CD8-positive, alpha-beta memory T cell (primary cell): ENCODE data around the gene KCNJ10. TPM values are rescaled to one million over a fixed set of nuclear protein-coding genes. Genes with fewer than 3 reads are reported as not detected.
A peak's percentile ranks its signal among the peaks of the same experiment; 100 is the strongest.

Experiments
- CTCF ChIA-PET: fragments of 350-600 bp; sonication (Branson Sonifier 250); formaldehyde crosslinking; loops from one replicate; lab custom pipeline; 2021; ENCODE audit warnings: antibody characterized with exemption; lab: Charles Lee
- POLR2A ChIA-PET: fragments of 350-600 bp; sonication (Branson Sonifier 250); formaldehyde crosslinking; loops from one replicate; lab custom pipeline; 2021; ENCODE audit warnings: antibody characterized with exemption; lab: Charles Lee
- DNase-seq, 5 donors: peaks; one replicate each; pipeline versions ENCODE4 v3.0.0 to v3.0.0-alpha.2; 2020 to 2022; ENCODE audit warnings: mixed read lengths in 1 of 5
- H3K27ac ChIP-seq: one replicate; pipeline ENCODE4 v1.7.0; 2013; ENCODE audit warnings: low read depth, mild to moderate bottlenecking, low read length, moderate library complexity
- H3K27me3 ChIP-seq: 2 replicates; pipeline ENCODE4 v1.7.0; 2013; ENCODE audit warnings: low read length, mild to moderate bottlenecking; ENCODE audit not compliant: insufficient read depth, poor library complexity, severe bottlenecking
- H3K36me3 ChIP-seq: 2 replicates; pipeline ENCODE4 v1.7.0; 2013; ENCODE audit warnings: mild to moderate bottlenecking, low read length, moderate library complexity; ENCODE audit not compliant: insufficient read depth
- H3K4me1 ChIP-seq: 2 replicates; pipeline ENCODE4 v1.7.0; 2013; ENCODE audit warnings: mild to moderate bottlenecking, low read length, moderate library complexity; ENCODE audit not compliant: insufficient read depth
- H3K4me3 ChIP-seq: 2 replicates; pipeline ENCODE4 v1.7.0; 2013; ENCODE audit warnings: mild to moderate bottlenecking, low read length
- H3K9me3 ChIP-seq: 2 replicates; pipeline ENCODE4 v1.7.0; 2013; ENCODE audit warnings: mild to moderate bottlenecking, low read length
- H3K27ac Mint-ChIP-seq, 8 donors: one replicate each; pipeline ENCODE4 v1.8.0; 2020 to 2021; ENCODE audit warnings: mixed read lengths in 8 of 8, mild to moderate bottlenecking in 6 of 8, inconsistent platforms in 3 of 8, moderate library complexity in 3 of 8
- H3K27me3 Mint-ChIP-seq, 2 donors: one replicate each; pipeline ENCODE4 v1.8.0; 2020 to 2021; ENCODE audit warnings: mixed read lengths in 2 of 2, mild to moderate bottlenecking in 1 of 2, moderate library complexity in 1 of 2
- H3K36me3 Mint-ChIP-seq, 3 donors: one replicate each; pipeline ENCODE4 v1.8.0; 2020 to 2021; ENCODE audit warnings: mixed read lengths in 3 of 3, inconsistent platforms in 1 of 3, mild to moderate bottlenecking in 1 of 3
- H3K4me1 Mint-ChIP-seq, 3 donors: one replicate each; pipeline ENCODE4 v1.8.0; 2020 to 2021; ENCODE audit warnings: mixed read lengths in 3 of 3, inconsistent platforms in 1 of 3, mild to moderate bottlenecking in 1 of 3
- H3K4me3 Mint-ChIP-seq, 7 donors: one replicate each; pipeline ENCODE4 v1.8.0; 2020 to 2021; ENCODE audit warnings: mixed read lengths in 7 of 7, mild to moderate bottlenecking in 6 of 7, moderate library complexity in 4 of 7, inconsistent platforms in 2 of 7
- H3K9me3 Mint-ChIP-seq, 5 donors: one replicate each; pipeline ENCODE4 v1.8.0; 2020 to 2022; ENCODE audit warnings: mixed read lengths in 5 of 5, mild to moderate bottlenecking in 3 of 5, moderate library complexity in 2 of 5, inconsistent platforms in 1 of 5
- polyA plus RNA-seq: library from polyadenylated mRNA; unstranded; fragments of 300-500 nt; fragmentation: Illumina TruSeq; gene quantifications from one replicate; pipeline ENCODE4 v1.2.3, GENCODE V29; 2021
- total RNA-seq, 2 experiments: library from RNA; stranded (reverse); gene quantifications; one replicate each; pipeline ENCODE4 v1.2.3, GENCODE V29; 2021

KCNJ10 gene
- total and polyA plus RNA-seq, 3 experiments from 2014 or later = 0.13 TPM; not detected in 2

- DNase-seq = no peak
- Mint-ChIP-seq H3K27me3 (peaks cover 30 to 75% of the 10 kb centered on the region in 2 donors), H3K27ac (no peak overlapping the region), H3K36me3 (peaks cover 0 to 5% (median 0%) of the 10 kb centered on the region in 3 donors), H3K9me3 (no peaks in the 10 kb centered on the region), H3K4me3 (no peak overlapping the region), H3K4me1 (peaks cover 8 to 9% (median 9%) of the 10 kb centered on the region in 3 donors)
- H3K27me3 ChIP-seq = peaks cover 39% of the 10 kb centered on the region
- POLR2A ChIA-PET = no interaction called here
- H3K27ac ChIP-seq = no peak overlapping the region
- no peaks in the 10 kb centered on the region for H3K9me3 ChIP-seq
- peaks cover 9% of the 10 kb centered on the region for H3K4me1 ChIP-seq
- H3K36me3 ChIP-seq = no peaks in the 10 kb centered on the region
- CTCF ChIA-PET = interaction anchor here (4.4 kb wide), 1 partner anchor 11 kb away, joined by 18 read pairs; no protein-coding TSS in a partner anchor
- H3K4me3 ChIP-seq = no peak overlapping the region
Measured at GRCh38 chr1:160074865-160075264, 4.9 kb upstream of the KCNJ10 start.

- Mint-ChIP-seq H3K9me3 (no peaks in the 10 kb centered on the region), H3K4me1 (peaks cover 8 to 13% (median 10%) of the 10 kb centered on the region in 3 donors), H3K36me3 (peaks cover 0 to 5% (median 0%) of the 10 kb centered on the region in 3 donors), H3K27me3 (peaks cover 28 to 72% of the 10 kb centered on the region in 2 donors), H3K4me3 (no peak overlapping the region), H3K27ac (no peak overlapping the region)
- H3K36me3 ChIP-seq = no peaks in the 10 kb centered on the region
- ChIA-PET POLR2A (interaction anchor here (0.7 kb wide), 1 partner anchor 11 kb away, joined by 3 read pairs; no protein-coding TSS in a partner anchor), CTCF (interaction anchor here (1.2 to 4.4 kb wide), 4 partner anchors 12 to 25 kb away, joined by 3 to 18 read pairs (median 4); no protein-coding TSS in a partner anchor)
- no peak overlapping the region for H3K27ac ChIP-seq
- peaks cover 23% of the 10 kb centered on the region for H3K27me3 ChIP-seq
- DNase-seq = no peak
- no peak overlapping the region for H3K4me3 ChIP-seq
- no peaks in the 10 kb centered on the region for H3K9me3 ChIP-seq
- peaks cover 9% of the 10 kb centered on the region for H3K4me1 ChIP-seq
Measured at GRCh38 chr1:160071289-160071688, 1.3 kb upstream of the KCNJ10 start.

GRCh38 chr1:160070243-160071163 is 543 bp upstream of the KCNJ10 start:
- Mint-ChIP-seq H3K4me3 (peak overlapping the region; percentile 83 to 93 (median 90)), H3K9me3 (no peaks in the 10 kb centered on the region), H3K36me3 (peaks cover 0 to 5% (median 0%) of the 10 kb centered on the region in 3 donors), H3K27me3 (peaks cover 26 to 64% of the 10 kb centered on the region in 2 donors), H3K4me1 (peaks cover 8 to 13% (median 10%) of the 10 kb centered on the region in 3 donors), H3K27ac (peak overlapping the region in 6 of 8 donors; percentile 17 to 68 (median 48))
- peaks cover 23% of the 10 kb centered on the region for H3K27me3 ChIP-seq
- H3K4me1 ChIP-seq = peaks cover 9% of the 10 kb centered on the region
- H3K9me3 ChIP-seq = no peaks in the 10 kb centered on the region
- no peak overlapping the region for H3K27ac ChIP-seq
- ChIA-PET POLR2A (interaction anchor here (0.5 to 0.8 kb wide), 4 partner anchors 10 to 61 kb away, joined by 3 to 4 read pairs (median 3); partner anchors contain the start of gene PIGM), CTCF (interaction anchor here (0.8 to 4.4 kb wide), 5 partner anchors 11 to 24 kb away, joined by 3 to 18 read pairs (median 3); partner anchors contain the start of gene KCNJ9)
- no peaks in the 10 kb centered on the region for H3K36me3 ChIP-seq
- H3K4me3 ChIP-seq = peak overlapping the region; percentile 69
- DNase-seq = peak; percentile 60 to 82 (median 65)

GRCh38 chr1:160068225-160068624 is 1.7 kb downstream of the KCNJ10 start:
- Histone ChIP-seq H3K9me3 (no peaks in the 10 kb centered on the region), H3K27me3 (peaks cover 23% of the 10 kb centered on the region), H3K36me3 (no peaks in the 10 kb centered on the region), H3K4me3 (no peak overlapping the region), H3K27ac (no peak overlapping the region), H3K4me1 (peaks cover 9% of the 10 kb centered on the region)
- Mint-ChIP-seq H3K4me3 (peak overlapping the region in 1 of 7 donors; percentile 25), H3K4me1 (peaks cover 8 to 13% (median 10%) of the 10 kb centered on the region in 3 donors), H3K36me3 (peaks cover 0 to 4% (median 0%) of the 10 kb centered on the region in 3 donors), H3K9me3 (no peaks in the 10 kb centered on the region), H3K27me3 (peaks cover 28 to 52% of the 10 kb centered on the region in 2 donors), H3K27ac (no peak overlapping the region)
- no peak for DNase-seq
- CTCF ChIA-PET = interaction anchor here (2.8 to 3.4 kb wide), 2 partner anchors 11 to 18 kb away, joined by 15 to 18 read pairs; no protein-coding TSS in a partner anchor
- POLR2A ChIA-PET = no interaction called here

GRCh38 chr1:160066829-160067745 is 2.9 kb downstream of the KCNJ10 start:
- Mint-ChIP-seq H3K36me3 (no peaks in the 10 kb centered on the region), H3K9me3 (no peaks in the 10 kb centered on the region), H3K4me1 (peaks cover 8 to 13% (median 10%) of the 10 kb centered on the region in 3 donors), H3K4me3 (no peak overlapping the region), H3K27me3 (peaks cover 27 to 50% of the 10 kb centered on the region in 2 donors), H3K27ac (peak overlapping the region in 1 of 8 donors; percentile 79)
- peaks cover 9% of the 10 kb centered on the region for H3K4me1 ChIP-seq
- H3K4me3 ChIP-seq = no peak overlapping the region
- no peak for DNase-seq
- ChIA-PET POLR2A (no interaction called here), CTCF (interaction anchor here (1.0 to 3.4 kb wide), 3 partner anchors 12 to 21 kb away, joined by 3 to 18 read pairs (median 15); no protein-coding TSS in a partner anchor)
- H3K27me3 ChIP-seq = peaks cover 22% of the 10 kb centered on the region
- H3K36me3 ChIP-seq = no peaks in the 10 kb centered on the region
- H3K27ac ChIP-seq = no peak overlapping the region
- no peaks in the 10 kb centered on the region for H3K9me3 ChIP-seq

- H3K27ac ChIP-seq = no peak overlapping the region
- Mint-ChIP-seq H3K4me1 (peaks cover 0 to 3% (median 2%) of the 10 kb centered on the region in 3 donors), H3K9me3 (no peaks in the 10 kb centered on the region), H3K4me3 (no peak overlapping the region), H3K27me3 (peaks cover 19 to 51% of the 10 kb centered on the region in 2 donors), H3K36me3 (no peaks in the 10 kb centered on the region), H3K27ac (no peak overlapping the region)
- H3K4me3 ChIP-seq = no peak overlapping the region
- H3K27me3 ChIP-seq = peaks cover 4% of the 10 kb centered on the region
- no peaks in the 10 kb centered on the region for H3K4me1 ChIP-seq
- H3K9me3 ChIP-seq = no peaks in the 10 kb centered on the region
- DNase-seq = no peak
- ChIA-PET CTCF (interaction anchor here (2.0 kb wide), 1 partner anchor 18 kb away, joined by 9 read pairs; no protein-coding TSS in a partner anchor), POLR2A (no interaction called here)
- H3K36me3 ChIP-seq = no peaks in the 10 kb centered on the region
Measured at GRCh38 chr1:160064746-160065145, 5.2 kb downstream of the KCNJ10 start.

GRCh38 chr1:160064164-160064563 is 5.8 kb downstream of the KCNJ10 start:
- Histone ChIP-seq H3K27ac (no peak overlapping the region), H3K36me3 (no peaks in the 10 kb centered on the region), H3K4me3 (no peak overlapping the region), H3K27me3 (peaks cover 4% of the 10 kb centered on the region), H3K9me3 (no peaks in the 10 kb centered on the region), H3K4me1 (no peaks in the 10 kb centered on the region)
- H3K4me1 Mint-ChIP-seq = no peaks in the 10 kb centered on the region
- no peak for DNase-seq
- H3K9me3 Mint-ChIP-seq = no peaks in the 10 kb centered on the region
- no peak overlapping the region for H3K27ac Mint-ChIP-seq
- ChIA-PET CTCF (interaction anchor here (1.3 to 2.0 kb wide), 2 partner anchors 9 to 18 kb away, joined by 5 to 9 read pairs; no protein-coding TSS in a partner anchor), POLR2A (no interaction called here)
- peaks cover 0 to 2% (median 0%) of the 10 kb centered on the region in 3 donors for H3K36me3 Mint-ChIP-seq
- H3K27me3 Mint-ChIP-seq = peaks cover 20 to 49% of the 10 kb centered on the region in 2 donors
- no peak overlapping the region for H3K4me3 Mint-ChIP-seq
